Chondrocyte (in vitro differentiated cells): ENCODE results near the gene DNAI4. TPM values are rescaled to one million over a fixed set of nuclear protein-coding genes. Genes with fewer than 3 reads are reported as not detected.
"Not testable (repeated sequence)": the region's sequence is repeated elsewhere in the genome, so short reads cannot be mapped to it uniquely, and the experiment has no call there.

Experiments
- DNase-seq: peaks from one replicate; pipeline ENCODE4 v3.0.0; 2021; ENCODE audit warnings: mixed read lengths, low spot score
- H3K27ac Mint-ChIP-seq: one replicate; pipeline ENCODE4 v1.8.0; 2021; ENCODE audit warnings: mild to moderate bottlenecking, moderate library complexity, mixed read lengths; ENCODE audit not compliant: unreplicated experiment
- H3K27me3 Mint-ChIP-seq: 2 replicates; pipeline ENCODE4 v1.8.0; 2021; ENCODE audit warnings: low read depth, mixed read lengths
- H3K36me3 Mint-ChIP-seq: 2 replicates; pipeline ENCODE4 v1.8.0; 2021; ENCODE audit warnings: low read depth, mixed read lengths
- H3K4me1 Mint-ChIP-seq: 2 replicates; pipeline ENCODE4 v1.8.0; 2021; ENCODE audit warnings: low read depth, mild to moderate bottlenecking, mixed read lengths
- H3K4me3 Mint-ChIP-seq: one replicate; pipeline ENCODE4 v1.8.0; 2021; ENCODE audit warnings: mild to moderate bottlenecking, moderate library complexity, mixed read lengths; ENCODE audit not compliant: unreplicated experiment
- H3K9me3 Mint-ChIP-seq: 2 replicates; pipeline ENCODE4 v1.8.0; 2021; ENCODE audit warnings: low read depth, mixed read lengths
- CTCF ChIP-seq: fragments of 200-600 bp; sonication (generic); IDR thresholded peaks from 2 replicates; pipeline ENCODE4 v1.5.0; 2021; ENCODE audit warnings: antibody characterized with exemption, mild to moderate bottlenecking, moderate library complexity
- total RNA-seq: library from RNA; stranded (reverse); gene quantifications from 3 replicates; pipeline ENCODE4 v1.2.1, GENCODE V29; 2021

DNAI4 gene
- total RNA-seq, 1 donor from 2014 or later: 5.8 TPM

DNA sequence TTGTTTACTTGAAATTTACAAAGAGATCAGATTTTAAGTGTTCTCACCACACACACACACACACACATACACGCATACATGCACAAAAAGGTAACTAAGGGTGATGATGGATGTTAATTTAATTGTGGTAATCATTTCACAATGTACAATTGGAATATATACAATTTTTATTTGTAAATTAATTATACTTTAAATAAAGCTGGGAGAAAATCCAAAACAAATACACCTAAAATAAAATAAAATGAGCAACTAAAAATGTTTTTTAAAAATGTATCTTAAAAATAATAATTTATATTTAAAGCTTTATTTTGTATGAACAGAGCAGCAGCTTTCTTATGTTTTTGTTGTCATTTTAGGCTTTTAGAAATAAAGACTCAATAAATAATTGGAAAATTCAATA is 115.4 kb downstream of the DNAI4 start:
- H3K36me3 Mint-ChIP-seq: peaks cover 1% of the 10 kb centered on the region
- no peak overlapping the region for H3K4me3 Mint-ChIP-seq
- H3K4me1 Mint-ChIP-seq: peaks cover 7% of the 10 kb centered on the region
- H3K9me3 Mint-ChIP-seq: peaks cover 3% of the 10 kb centered on the region
- H3K27ac Mint-ChIP-seq: no peak overlapping the region
- no peak for TF ChIP-seq CTCF
- no peak for DNase-seq
- peaks cover 2% of the 10 kb centered on the region for H3K27me3 Mint-ChIP-seq

GRCh38 chr1:66795839-66796238 is 128.8 kb downstream of the DNAI4 start:
- H3K4me3 Mint-ChIP-seq, H3K9me3 Mint-ChIP-seq, H3K27me3 Mint-ChIP-seq, DNase-seq, H3K4me1 Mint-ChIP-seq, H3K27ac Mint-ChIP-seq, H3K36me3 Mint-ChIP-seq: not testable (repeated sequence)

- Mint-ChIP-seq H3K9me3 (no peaks in the 10 kb centered on the region), H3K4me1 (no peaks in the 10 kb centered on the region), H3K27me3 (no peaks in the 10 kb centered on the region), H3K27ac (no peak overlapping the region), H3K36me3 (no peaks in the 10 kb centered on the region), H3K4me3 (no peak overlapping the region)
- no peak for DNase-seq
- TF ChIP-seq CTCF: no peak
Measured at GRCh38 chr1:66791621-66792610, 132.7 kb downstream of the DNAI4 start.

- no peak for DNase-seq
- peaks cover 5% of the 10 kb centered on the region for H3K9me3 Mint-ChIP-seq
- H3K27me3 Mint-ChIP-seq: peaks cover 2% of the 10 kb centered on the region
- no peaks in the 10 kb centered on the region for H3K36me3 Mint-ChIP-seq
- H3K4me3 Mint-ChIP-seq: no peak overlapping the region
- H3K27ac Mint-ChIP-seq: no peak overlapping the region
- H3K4me1 Mint-ChIP-seq: no peaks in the 10 kb centered on the region
- no peak for TF ChIP-seq CTCF
Measured at GRCh38 chr1:66788231-66788939, 136.3 kb downstream of the DNAI4 start.

DNA sequence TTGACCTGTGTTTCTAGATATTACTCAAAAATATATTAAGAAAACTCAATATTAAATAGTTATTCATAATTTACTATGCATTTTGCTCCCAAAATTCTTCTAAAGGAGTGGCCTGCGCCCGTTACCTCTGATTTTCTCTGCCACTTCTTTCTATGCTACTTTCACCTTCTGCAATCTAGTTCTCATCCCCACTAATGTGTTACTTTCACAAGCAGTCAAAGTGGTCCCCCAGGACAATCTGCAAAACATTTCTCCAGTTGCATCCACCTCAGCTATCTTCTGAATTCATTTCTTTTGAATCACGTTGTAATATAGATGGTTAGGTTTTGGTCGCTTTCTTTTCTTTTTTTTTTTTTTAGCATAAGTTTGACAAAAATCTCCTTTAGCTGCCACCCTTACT is 137.0 kb downstream of the DNAI4 start:
- Mint-ChIP-seq H3K4me3 (no peak overlapping the region), H3K27ac (no peak overlapping the region), H3K9me3 (peaks cover 5% of the 10 kb centered on the region), H3K36me3 (no peaks in the 10 kb centered on the region), H3K27me3 (peaks cover 2% of the 10 kb centered on the region), H3K4me1 (no peaks in the 10 kb centered on the region)
- TF ChIP-seq CTCF: no peak
- DNase-seq: no peak

GRCh38 chr1:66785800-66786199 is 138.9 kb downstream of the DNAI4 start:
- not testable (repeated sequence) for H3K9me3 Mint-ChIP-seq, H3K36me3 Mint-ChIP-seq, H3K27ac Mint-ChIP-seq, DNase-seq, H3K4me3 Mint-ChIP-seq, H3K27me3 Mint-ChIP-seq, H3K4me1 Mint-ChIP-seq
